GM23248 (cell line): ENCODE data around the gene GGT5. TPM values are rescaled to one million over a fixed set of nuclear protein-coding genes. Genes with fewer than 3 reads are reported as not detected.
A peak's percentile ranks its signal among the peaks of the same experiment; 100 is the strongest.
"Not testable (repeated sequence)": the region's sequence is repeated elsewhere in the genome, so short reads cannot be mapped to it uniquely, and the experiment has no call there.

Source experiments
- DNase-seq: peaks from one replicate; pipeline ENCODE4 v3.0.0-alpha.2; 2015
- H2AFZ ChIP-seq: fragments of 200-600 bp; sonication (generic); 2 replicates; pipeline ENCODE4 v1.6.1; 2016; ENCODE audit warnings: antibody characterized with exemption
- H3F3A ChIP-seq: fragments of 200-600 bp; sonication (generic); 2 replicates; pipeline ENCODE4 v1.6.1; 2016; ENCODE audit warnings: mild to moderate bottlenecking, antibody characterized with exemption, mixed run types; ENCODE audit not compliant: insufficient read depth
- H3K27ac ChIP-seq: fragments of 200-600 bp; sonication (generic); 2 replicates; pipeline ENCODE4 v1.5.1; 2016; ENCODE audit warnings: mild to moderate bottlenecking
- H3K27me3 ChIP-seq: fragments of 200-600 bp; sonication (generic); replicated peaks from 2 replicates; pipeline ENCODE4 v1.6.1; 2016; ENCODE audit warnings: mild to moderate bottlenecking; ENCODE audit not compliant: insufficient read depth
- H3K36me3 ChIP-seq: fragments of 200-600 bp; sonication (generic); 2 replicates; pipeline ENCODE4 v1.6.1; 2016; ENCODE audit warnings: low read depth, mild to moderate bottlenecking
- H3K4me1 ChIP-seq: fragments of 200-600 bp; sonication (generic); 2 replicates; pipeline ENCODE4 v1.6.1; 2016; ENCODE audit warnings: mild to moderate bottlenecking; ENCODE audit not compliant: insufficient read depth
- H3K4me2 ChIP-seq: fragments of 200-600 bp; sonication (generic); one replicate; pipeline ENCODE4 v1.6.1; 2016; ENCODE audit warnings: mild to moderate bottlenecking; ENCODE audit not compliant: unreplicated experiment
- H3K4me3 ChIP-seq: fragments of 200-600 bp; sonication (generic); 2 replicates; pipeline ENCODE4 v1.5.1; 2016; ENCODE audit warnings: mild to moderate bottlenecking
- H3K79me2 ChIP-seq: fragments of 200-600 bp; sonication (generic); 2 replicates; pipeline ENCODE4 v1.6.1; 2016; ENCODE audit warnings: mild to moderate bottlenecking; ENCODE audit not compliant: insufficient read depth
- H3K9ac ChIP-seq: fragments of 200-600 bp; sonication (generic); 2 replicates; pipeline ENCODE4 v1.6.1; 2016; ENCODE audit warnings: mild to moderate bottlenecking
- H3K9me2 ChIP-seq: fragments of 200-600 bp; sonication (generic); 2 replicates; pipeline ENCODE4 v1.6.1; 2016; ENCODE audit warnings: mixed run types, mild to moderate bottlenecking, moderate library complexity; ENCODE audit not compliant: insufficient read depth
- H3K9me3 ChIP-seq: fragments of 200-600 bp; sonication (generic); one replicate; pipeline ENCODE4 v1.6.1; 2017; ENCODE audit warnings: low read depth
- H4K20me1 ChIP-seq: fragments of 200-600 bp; sonication (generic); 2 replicates; pipeline ENCODE4 v1.6.0; 2016; ENCODE audit not compliant: insufficient read depth
- EZH2 ChIP-seq: fragments of 200-600 bp; sonication (generic); IDR thresholded peaks from 2 replicates; pipeline ENCODE4 v1.6.1; 2018; ENCODE audit warnings: antibody characterized with exemption, mild to moderate bottlenecking; ENCODE audit not compliant: insufficient read depth, poor library complexity, severe bottlenecking
- EZH2phosphoT487 ChIP-seq: fragments of 200-600 bp; sonication (generic); IDR thresholded peaks from 2 replicates; pipeline ENCODE4 v1.6.1; 2018; ENCODE audit warnings: antibody characterized with exemption, moderate library complexity, mild to moderate bottlenecking, low read depth; ENCODE audit not compliant: insufficient read depth
- WGBS, 2 experiments: methylation state at CpG; one replicate each; pipeline ENCODE4 v1.1.6; 2015 to 2017; ENCODE audit warnings: low lambda C conversion rate in 2 of 2, low coverage in 1 of 2; ENCODE audit errors: missing lambda C conversion rate in 2 of 2; 5-methylcytosine and 5-hydroxymethylcytosine counted together
- in situ Hi-C: fragments of 300-500 bp; cut with MboI; formaldehyde crosslinking; loops from 2 replicates; pipeline ENCODE4 v1.15.0; 2020
- polyA plus RNA-seq: library from polyadenylated mRNA; unstranded; fragments of >200 nt; fragmentation: Nextera tagmentation; extraction: Ambion mirVana; gene quantifications from 2 replicates; pipeline ENCODE4 v1.2.1, GENCODE V29; 2016
- total RNA-seq: library from RNA; depleted of rRNA; stranded (reverse); fragments of >200 nt; shearing (Covaris generic); gene quantifications from 2 replicates; pipeline ENCODE4 v1.2.3, GENCODE V29; 2014

Gene GGT5
- total and polyA plus RNA-seq, 2 experiments from 2014 or later = 1.3 to 5.1 TPM

DNA sequence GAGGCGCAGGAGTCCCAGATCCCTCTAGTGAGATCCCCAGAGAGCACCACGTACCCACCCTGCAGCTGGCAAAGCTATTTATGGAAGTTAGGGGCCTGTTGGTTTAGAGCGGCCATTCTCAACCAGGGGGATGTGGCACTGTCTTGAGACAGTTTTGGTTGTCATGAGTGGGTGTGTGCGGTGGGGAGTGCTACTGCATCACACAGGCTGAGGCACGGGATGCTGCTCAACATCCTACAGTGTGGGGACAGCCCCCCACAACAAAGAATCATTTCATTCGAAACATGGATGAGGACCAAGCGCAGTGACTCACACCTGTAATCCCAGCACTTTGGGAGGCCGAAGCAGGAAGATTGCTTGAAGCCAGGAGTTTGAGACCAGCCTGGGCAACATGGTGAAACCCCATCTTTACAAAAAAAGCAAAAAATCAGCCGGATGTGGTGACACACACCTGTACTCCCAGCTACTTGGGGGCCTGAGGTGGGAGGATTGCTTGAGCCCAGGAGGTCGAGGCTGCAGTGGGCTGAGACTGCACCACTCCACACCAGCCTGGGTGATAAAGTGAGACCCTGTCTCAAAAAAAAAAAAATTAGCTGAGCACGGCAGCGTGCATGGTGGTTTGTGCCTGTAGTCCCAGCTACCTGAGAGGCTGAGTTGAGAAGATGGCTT lies 28.2 kb downstream of the GGT5 start:
- no peak overlapping the region for H3K9ac ChIP-seq
- TF ChIP-seq EZH2phosphoT487 = no peak
- TF ChIP-seq EZH2 = no peak
- H2AFZ ChIP-seq = no peak overlapping the region
- WGBS, 2 experiments = 84 to 86% methylated on average over 12 of the region's 12 CpGs
- no peaks in the 10 kb centered on the region for H3F3A ChIP-seq
- no peaks in the 10 kb centered on the region for H3K36me3 ChIP-seq
- in situ Hi-C loops = no loop called here
- H3K9me3 ChIP-seq = no peaks in the 10 kb centered on the region
- no peaks in the 10 kb centered on the region for H4K20me1 ChIP-seq
- no peaks in the 10 kb centered on the region for H3K4me1 ChIP-seq
- no peak overlapping the region for H3K27ac ChIP-seq
- H3K27me3 ChIP-seq = no peaks in the 10 kb centered on the region
- H3K79me2 ChIP-seq = no peaks in the 10 kb centered on the region
- no peak overlapping the region for H3K4me3 ChIP-seq
- no peak for DNase-seq
- H3K4me2 ChIP-seq = no peak overlapping the region
- H3K9me2 ChIP-seq = no peaks in the 10 kb centered on the region

DNA sequence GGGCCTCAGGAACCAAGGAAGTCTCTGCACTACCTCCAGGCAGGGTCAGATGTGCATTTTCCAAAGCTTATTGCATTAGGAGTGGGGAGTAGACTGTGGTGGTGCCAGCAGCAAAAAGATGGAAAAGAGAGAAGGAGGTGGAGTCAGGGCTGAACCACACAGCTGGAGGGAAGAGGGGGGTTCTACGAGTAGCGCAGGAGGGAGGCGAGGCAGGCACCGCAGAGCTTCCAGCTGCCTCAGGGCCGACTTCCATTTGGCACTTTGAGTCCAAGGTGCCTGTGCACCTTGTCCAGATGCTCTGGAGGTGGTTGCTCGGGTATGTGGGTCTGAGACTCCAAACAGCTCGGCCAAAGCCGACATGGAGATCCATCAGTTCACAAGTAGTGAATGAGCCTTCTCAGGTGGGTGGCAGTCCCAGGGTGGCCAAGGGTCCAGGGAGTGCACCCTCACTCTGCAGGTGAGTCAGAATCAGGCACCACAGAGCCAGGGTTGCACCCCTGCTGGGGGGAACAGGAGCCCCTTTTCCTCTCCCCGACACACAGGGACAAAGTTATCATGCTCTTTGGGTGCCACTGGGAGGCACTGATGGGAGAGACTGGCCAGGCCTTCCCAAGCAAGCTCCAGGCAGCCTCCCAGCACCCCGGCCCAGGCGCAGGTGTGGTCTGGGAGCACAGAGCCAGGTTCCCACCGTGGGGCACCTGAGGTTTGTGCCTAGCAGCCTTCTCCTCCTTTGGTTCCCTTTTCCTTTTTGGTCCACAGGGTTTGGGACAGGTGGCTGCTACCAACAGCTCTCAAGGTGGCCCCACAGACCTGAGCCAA lies 30.2 kb downstream of the GGT5 start:
- no peaks in the 10 kb centered on the region for H3K27me3 ChIP-seq
- DNase-seq = no peak
- H3K36me3 ChIP-seq = no peaks in the 10 kb centered on the region
- peaks cover 10% of the 10 kb centered on the region for H3K4me1 ChIP-seq
- H4K20me1 ChIP-seq = no peaks in the 10 kb centered on the region
- H3K4me2 ChIP-seq = no peak overlapping the region
- no peak overlapping the region for H3K9ac ChIP-seq
- in situ Hi-C loops = no loop called here
- H3K27ac ChIP-seq = no peak overlapping the region
- H3F3A ChIP-seq = peaks cover 3% of the 10 kb centered on the region; the same call in 1 of the 2 replicates
- H3K9me3 ChIP-seq = no peaks in the 10 kb centered on the region
- WGBS, 2 experiments = 57 to 61% methylated on average over 12 of the region's 12 CpGs
- H3K4me3 ChIP-seq = no peak overlapping the region
- no peaks in the 10 kb centered on the region for H3K79me2 ChIP-seq
- no peaks in the 10 kb centered on the region for H3K9me2 ChIP-seq
- H2AFZ ChIP-seq = no peak overlapping the region
- TF ChIP-seq EZH2phosphoT487 = no peak
- no peak for TF ChIP-seq EZH2

DNA sequence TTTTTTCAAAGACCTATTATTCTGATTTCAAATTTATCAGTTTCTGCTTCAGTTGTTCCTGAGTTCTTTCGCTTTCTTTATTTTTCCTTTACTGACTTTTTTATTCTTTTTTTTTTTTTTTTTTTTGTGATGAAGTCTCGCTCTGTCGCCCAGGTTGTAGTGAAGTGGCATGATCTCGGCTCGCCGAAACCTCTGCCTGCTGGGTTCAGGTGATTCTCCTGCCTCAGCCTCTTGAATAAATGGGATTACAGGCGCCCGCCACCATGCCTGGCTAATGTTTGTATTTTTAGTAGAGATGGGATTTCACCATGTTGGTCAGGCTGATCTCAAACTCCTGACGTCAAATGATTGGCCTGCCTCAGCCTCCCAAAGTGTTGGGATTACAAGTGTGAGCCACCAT lies 31.8 kb downstream of the GGT5 start:
- H4K20me1 ChIP-seq, H3K9ac ChIP-seq, H3K27ac ChIP-seq, in situ Hi-C loops, H3K36me3 ChIP-seq, H3K4me3 ChIP-seq, H3K4me2 ChIP-seq, H3K79me2 ChIP-seq, DNase-seq, H3K27me3 ChIP-seq, H2AFZ ChIP-seq, H3K9me3 ChIP-seq, H3K9me2 ChIP-seq: not testable (repeated sequence)
- Histone ChIP-seq H3K4me1 (peaks cover 23% of the 10 kb centered on the region), H3F3A (peaks cover 10% of the 10 kb centered on the region)
- WGBS, 2 experiments = 93 to 94% methylated on average over 9 of the region's 9 CpGs

DNA sequence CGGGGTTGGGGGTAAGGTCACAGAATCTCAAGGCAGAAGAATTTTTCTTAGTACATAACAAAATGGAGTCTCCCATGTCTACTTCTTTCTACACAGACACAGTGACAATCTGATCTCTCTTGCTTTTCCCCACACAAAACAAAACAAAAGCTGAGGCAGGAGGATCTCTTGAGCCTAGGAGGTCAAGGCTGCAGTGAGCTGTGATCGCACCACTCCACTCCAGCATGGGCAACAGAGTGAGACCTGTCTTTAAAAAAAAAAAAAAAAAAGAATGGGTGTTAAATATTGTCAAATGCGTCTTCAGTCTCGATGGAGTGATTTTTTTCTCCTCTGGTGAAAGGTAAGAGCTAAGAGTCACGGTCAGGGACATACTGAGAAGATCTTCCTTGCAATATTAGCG lies 33.2 kb downstream of the GGT5 start:
- H3K27me3 ChIP-seq, H4K20me1 ChIP-seq, H3K9ac ChIP-seq, H3K4me3 ChIP-seq, H3K9me3 ChIP-seq, H3K27ac ChIP-seq, H3K9me2 ChIP-seq, H3K4me2 ChIP-seq, H2AFZ ChIP-seq, H3K79me2 ChIP-seq, in situ Hi-C loops, DNase-seq, H3K36me3 ChIP-seq: not testable (repeated sequence)
- 90% methylated on average over 5 of the region's 6 CpGs for WGBS, 2 experiments
- H3K4me1 ChIP-seq = peaks cover 34% of the 10 kb centered on the region
- H3F3A ChIP-seq = peaks cover 21% of the 10 kb centered on the region

DNA sequence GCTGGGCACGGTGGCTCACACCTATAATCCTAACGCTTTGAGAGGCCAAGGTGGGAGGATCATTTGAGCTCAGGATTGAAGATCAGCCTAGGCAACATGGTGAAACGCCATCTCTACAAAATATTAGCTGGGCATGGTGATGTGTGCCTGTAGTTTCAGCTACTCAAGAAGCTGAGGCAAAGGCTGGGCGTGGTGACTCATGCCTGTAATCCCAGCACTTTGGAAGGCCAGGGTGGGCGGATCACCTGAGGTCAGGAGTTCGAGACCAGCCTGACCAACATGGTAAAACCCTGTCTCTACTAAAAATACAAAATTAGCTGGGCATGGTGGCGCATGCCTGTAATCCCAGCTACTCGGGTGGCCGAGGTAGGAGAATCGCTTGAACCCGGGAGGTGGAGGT lies 34.5 kb downstream of the GGT5 start:
- H4K20me1 ChIP-seq, H3K27ac ChIP-seq, H3K4me2 ChIP-seq, H3K79me2 ChIP-seq, in situ Hi-C loops, H3K4me3 ChIP-seq, H2AFZ ChIP-seq, H3K9me2 ChIP-seq, H3K9ac ChIP-seq, H3K36me3 ChIP-seq, H3K9me3 ChIP-seq, H3K27me3 ChIP-seq: not testable (repeated sequence)
- peak; percentile 30 for DNase-seq
- WGBS, 2 experiments = 95 to 97% methylated on average over 11 of the region's 11 CpGs
- H3K4me1 ChIP-seq = peaks cover 45% of the 10 kb centered on the region
- peaks cover 31% of the 10 kb centered on the region for H3F3A ChIP-seq
